DMS 273 (cell line): ENCODE measurements around the gene CALHM1.

Experiments
- DNase-seq: peaks from one replicate; lab custom pipeline; 2025; ENCODE audit not compliant: unreplicated experiment; lab: John Stamatoyannopoulos, UW

CALHM1 gene

GRCh38 chr10:103456074-103456660 lies 2.5 kb downstream of the CALHM1 start:
- no peak for DNase-seq

- no peak for DNase-seq
Observed at GRCh38 chr10:103455235-103455634, 3.5 kb downstream of the CALHM1 start.

GRCh38 chr10:103454026-103454425 lies 4.7 kb downstream of the CALHM1 start:
- DNase-seq: no peak

- DNase-seq: no peak
Observed at GRCh38 chr10:103452506-103453230, 6.0 kb downstream of the CALHM1 start.

GRCh38 chr10:103451831-103452505 lies 6.7 kb downstream of the CALHM1 start, which contains the start of gene CALHM2:
Gene CALHM2, minus strand, starts transcription at chr10:103452370. Its CDS starts 2,429 bp downstream, at chr10:103449941.
- peak; percentile 66 for DNase-seq

- DNase-seq: peak; percentile 56
Observed at GRCh38 chr10:103451091-103451813, 7.4 kb downstream of the CALHM1 start.

GRCh38 chr10:103450201-103450695 lies 8.5 kb downstream of the CALHM1 start:
- no peak for DNase-seq

GRCh38 chr10:103449208-103450144 lies 9.2 kb downstream of the CALHM1 start:
- no peak for DNase-seq

GRCh38 chr10:103448746-103449145 lies 10.0 kb downstream of the CALHM1 start:
- no peak for DNase-seq

GRCh38 chr10:103447187-103447586 lies 11.5 kb downstream of the CALHM1 start:
- DNase-seq: no peak

GRCh38 chr10:103445767-103446567 lies 12.7 kb downstream of the CALHM1 start:
- DNase-seq: no peak

- no peak for DNase-seq
Observed at GRCh38 chr10:103445366-103445765, 13.3 kb downstream of the CALHM1 start.

- DNase-seq: no peak
Observed at GRCh38 chr10:103444478-103444877, 14.2 kb downstream of the CALHM1 start.

GRCh38 chr10:103443475-103444185 lies 15.1 kb downstream of the CALHM1 start:
- no peak for DNase-seq

GRCh38 chr10:103442031-103442461 lies 16.7 kb downstream of the CALHM1 start:
- DNase-seq: no peak

GRCh38 chr10:103441611-103442010 lies 17.1 kb downstream of the CALHM1 start:
- DNase-seq: no peak

GRCh38 chr10:103441206-103441605 lies 17.5 kb downstream of the CALHM1 start:
- DNase-seq: no peak

GRCh38 chr10:103440416-103440815 lies 18.3 kb downstream of the CALHM1 start:
- DNase-seq: no peak

- no peak for DNase-seq
Observed at GRCh38 chr10:103439776-103440175, 18.9 kb downstream of the CALHM1 start.
